AG09319 (cell line): Measurements from ENCODE around the gene LLPH.

Experiments
- DNase-seq: peaks from one replicate; pipeline ENCODE4 v3.0.0-alpha.2; 2010; ENCODE audit warnings: low read depth; ENCODE audit errors: extremely low read depth
- TF ChIP-seq, protein P1 (sequence below): IDR thresholded peaks from 2 replicates; pipeline ENCODE4 v1.5.1; 2011; ENCODE audit warnings: low read depth, mild to moderate bottlenecking, inconsistent platforms, low read length, moderate library complexity

LLPH gene

DNA sequence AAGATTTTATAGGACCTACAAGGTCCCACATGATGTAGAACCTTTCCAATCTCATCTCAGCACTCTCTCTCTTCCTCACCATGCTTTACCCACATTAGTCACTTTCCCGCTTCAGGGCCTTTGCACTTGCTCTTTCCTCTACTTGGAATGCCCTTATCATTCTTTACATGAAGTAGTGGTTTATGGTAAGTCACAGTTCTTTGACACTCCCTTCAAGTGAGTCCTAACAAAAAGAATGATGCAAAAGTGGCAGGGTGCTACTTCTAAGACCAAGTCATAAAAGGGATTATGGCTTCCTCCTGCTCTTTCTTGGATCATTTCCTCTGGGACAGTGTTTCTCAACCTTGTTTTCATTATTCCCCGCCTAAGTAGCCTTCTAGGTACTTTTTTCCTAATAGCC lies 26.1 kb upstream of the LLPH start:
- TF ChIP-seq, protein P1, sequence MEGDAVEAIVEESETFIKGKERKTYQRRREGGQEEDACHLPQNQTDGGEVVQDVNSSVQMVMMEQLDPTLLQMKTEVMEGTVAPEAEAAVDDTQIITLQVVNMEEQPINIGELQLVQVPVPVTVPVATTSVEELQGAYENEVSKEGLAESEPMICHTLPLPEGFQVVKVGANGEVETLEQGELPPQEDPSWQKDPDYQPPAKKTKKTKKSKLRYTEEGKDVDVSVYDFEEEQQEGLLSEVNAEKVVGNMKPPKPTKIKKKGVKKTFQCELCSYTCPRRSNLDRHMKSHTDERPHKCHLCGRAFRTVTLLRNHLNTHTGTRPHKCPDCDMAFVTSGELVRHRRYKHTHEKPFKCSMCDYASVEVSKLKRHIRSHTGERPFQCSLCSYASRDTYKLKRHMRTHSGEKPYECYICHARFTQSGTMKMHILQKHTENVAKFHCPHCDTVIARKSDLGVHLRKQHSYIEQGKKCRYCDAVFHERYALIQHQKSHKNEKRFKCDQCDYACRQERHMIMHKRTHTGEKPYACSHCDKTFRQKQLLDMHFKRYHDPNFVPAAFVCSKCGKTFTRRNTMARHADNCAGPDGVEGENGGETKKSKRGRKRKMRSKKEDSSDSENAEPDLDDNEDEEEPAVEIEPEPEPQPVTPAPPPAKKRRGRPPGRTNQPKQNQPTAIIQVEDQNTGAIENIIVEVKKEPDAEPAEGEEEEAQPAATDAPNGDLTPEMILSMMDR, result no peak
- DNase-seq, result no peak

DNA sequence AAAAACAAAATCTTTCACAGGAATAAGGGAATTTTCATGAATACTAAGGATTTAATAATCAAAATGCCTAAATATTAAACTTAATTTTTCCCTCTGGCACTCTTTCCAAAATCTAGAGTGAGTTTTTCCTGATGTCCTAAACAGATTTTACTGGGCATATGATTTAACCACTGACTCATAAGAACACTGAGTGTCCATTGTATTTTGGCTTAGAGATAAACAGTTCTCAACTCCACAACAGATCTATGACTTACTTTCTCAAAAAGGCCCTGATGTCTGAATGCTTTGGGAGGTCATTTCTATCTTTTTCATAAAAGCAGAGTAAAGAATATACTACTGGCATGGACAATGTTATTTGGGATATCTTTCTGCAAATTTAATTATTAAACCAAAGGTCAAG lies 24.2 kb upstream of the LLPH start:
- no peak for DNase-seq
- TF ChIP-seq, protein P1, result no peak

DNA sequence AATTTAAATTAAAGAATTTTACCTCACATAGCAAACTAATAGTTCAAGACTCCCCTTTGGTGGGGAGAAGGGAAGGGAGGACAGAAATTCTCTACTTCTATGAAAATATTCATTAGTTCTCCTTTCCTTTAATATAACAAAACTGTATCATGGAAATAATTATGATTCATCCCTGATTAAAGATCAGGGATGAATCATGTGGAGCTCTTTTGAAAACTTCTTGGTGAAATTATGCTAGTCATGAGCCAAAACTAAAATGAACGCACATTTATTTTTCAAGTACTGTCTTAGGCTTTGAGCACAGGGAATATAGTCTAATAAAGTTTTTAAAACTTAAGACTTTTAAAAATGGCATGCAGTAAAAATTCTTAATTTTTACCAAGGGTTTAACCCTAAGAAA lies 22.2 kb upstream of the LLPH start:
- TF ChIP-seq, protein P1, result no peak
- no peak for DNase-seq

DNA sequence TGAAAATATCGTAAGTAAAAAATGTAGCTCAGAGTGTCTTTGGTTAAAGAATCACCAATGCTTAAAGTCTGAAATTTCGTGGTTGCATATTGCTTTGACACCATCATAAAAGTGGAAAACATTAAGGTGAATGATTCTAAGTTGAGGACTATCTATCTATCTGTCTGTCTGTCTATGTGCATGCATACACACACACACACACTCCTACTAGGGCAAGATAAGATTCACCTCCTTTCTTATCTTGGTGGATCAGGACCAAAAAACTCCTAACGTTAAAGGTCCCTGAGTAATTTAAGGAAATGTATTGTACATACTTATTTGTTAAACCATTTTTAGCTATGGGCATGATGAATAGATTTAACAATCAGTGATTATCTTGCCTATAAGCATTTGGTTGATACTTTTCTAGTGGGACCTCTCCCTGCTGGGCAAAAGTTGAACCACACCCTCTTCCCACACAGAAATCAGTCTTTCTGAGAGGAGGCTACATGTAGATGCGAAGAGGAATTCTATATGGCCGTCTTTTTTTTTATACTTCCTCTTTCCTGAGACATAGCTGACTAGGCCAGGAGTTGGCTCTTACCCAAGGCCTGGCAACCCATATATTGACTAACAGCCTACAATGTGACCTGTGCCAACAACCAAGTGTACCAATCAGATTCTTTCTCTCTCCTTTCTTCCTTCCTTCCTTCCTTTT lies 19.3 kb upstream of the LLPH start:
- DNase-seq, result no peak
- TF ChIP-seq, protein P1, result no peak

DNA sequence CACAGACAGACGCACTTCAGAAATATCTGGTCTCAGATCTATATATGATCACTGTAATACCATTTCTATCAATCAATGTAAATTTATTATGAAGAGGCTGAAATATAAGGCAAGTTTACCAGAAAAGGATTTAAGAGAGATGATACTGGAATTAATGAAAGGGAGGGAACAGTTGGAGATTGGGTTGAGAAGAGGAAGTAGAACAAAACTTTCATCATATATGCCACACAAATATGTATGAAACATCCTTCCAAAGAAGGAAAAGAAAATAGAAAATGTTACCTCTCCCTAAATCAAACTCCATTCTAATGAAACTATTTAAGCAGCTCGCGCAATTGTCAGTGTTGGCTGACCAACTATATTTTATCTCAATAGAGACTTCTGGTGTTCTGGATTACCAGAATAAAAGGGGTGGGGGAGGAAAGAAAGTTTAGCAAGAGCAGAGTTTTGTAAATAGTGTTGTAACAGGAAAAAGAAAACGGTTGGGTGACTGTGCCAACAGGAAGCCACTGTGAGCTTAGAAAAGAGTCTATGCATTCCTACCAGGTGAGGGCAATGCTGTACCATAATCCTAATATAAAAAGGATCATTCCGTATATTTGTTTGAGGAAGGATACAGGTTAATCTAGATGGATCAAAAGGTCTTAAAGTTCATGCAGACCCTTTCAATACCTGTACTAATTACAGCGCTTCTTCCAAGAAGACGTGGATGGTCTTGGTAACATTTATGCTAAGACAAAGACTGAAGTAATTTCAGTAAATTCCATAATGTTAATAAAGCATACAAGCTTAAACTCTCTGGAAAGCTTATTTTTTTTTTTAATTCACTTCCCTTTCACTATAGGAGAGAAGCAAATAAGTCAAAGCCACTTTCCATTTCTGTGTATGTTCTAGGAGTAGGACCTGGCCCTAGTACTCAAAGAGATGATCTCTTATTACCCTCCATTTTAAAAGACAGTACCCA lies 14.5 kb upstream of the LLPH start:
- peak; percentile 46 for DNase-seq
- TF ChIP-seq, protein P1, result peak; percentile 44

DNA sequence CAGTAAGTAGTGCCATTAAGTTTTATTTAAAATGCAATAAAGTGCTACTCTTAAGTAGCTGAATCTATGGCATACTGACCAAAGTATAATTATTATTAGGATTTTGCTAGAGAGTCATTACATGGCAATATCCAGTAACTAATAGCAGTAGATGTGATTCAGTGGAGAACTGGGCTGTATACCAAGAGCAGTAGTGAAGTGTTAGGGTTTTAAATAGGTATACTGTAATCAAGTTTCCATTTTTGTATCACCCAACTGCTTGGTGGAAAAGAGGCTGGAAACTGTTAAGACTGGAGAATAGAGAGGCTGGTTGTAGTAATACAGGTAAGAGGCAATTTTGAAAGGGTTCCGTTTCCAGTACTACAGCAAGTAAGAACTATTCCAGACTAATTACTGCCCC lies 13.3 kb upstream of the LLPH start:
- DNase-seq, result no peak
- TF ChIP-seq, protein P1, result no peak

DNA sequence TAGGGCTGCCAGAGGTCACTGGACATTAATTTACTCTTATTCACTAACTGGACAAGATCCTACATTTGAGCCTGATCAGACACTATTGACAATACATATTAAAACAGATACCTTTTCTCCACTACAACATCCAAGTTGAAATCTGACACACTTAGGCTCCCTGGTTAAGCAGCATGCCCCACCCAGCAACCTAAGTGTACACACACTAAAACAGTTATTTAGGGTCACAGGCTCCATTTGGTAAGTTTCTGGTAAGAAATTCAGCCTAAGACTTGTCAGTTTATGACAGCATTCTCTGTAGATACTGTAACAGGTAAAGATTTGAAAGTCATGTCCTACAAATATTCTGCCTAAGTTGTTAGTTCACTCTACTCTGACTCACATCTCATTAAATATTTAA lies 12.3 kb upstream of the LLPH start:
- TF ChIP-seq, protein P1, result no peak
- DNase-seq, result no peak
